ENCODE data around the gene NUCKS1.

Gene NUCKS1

DNA sequence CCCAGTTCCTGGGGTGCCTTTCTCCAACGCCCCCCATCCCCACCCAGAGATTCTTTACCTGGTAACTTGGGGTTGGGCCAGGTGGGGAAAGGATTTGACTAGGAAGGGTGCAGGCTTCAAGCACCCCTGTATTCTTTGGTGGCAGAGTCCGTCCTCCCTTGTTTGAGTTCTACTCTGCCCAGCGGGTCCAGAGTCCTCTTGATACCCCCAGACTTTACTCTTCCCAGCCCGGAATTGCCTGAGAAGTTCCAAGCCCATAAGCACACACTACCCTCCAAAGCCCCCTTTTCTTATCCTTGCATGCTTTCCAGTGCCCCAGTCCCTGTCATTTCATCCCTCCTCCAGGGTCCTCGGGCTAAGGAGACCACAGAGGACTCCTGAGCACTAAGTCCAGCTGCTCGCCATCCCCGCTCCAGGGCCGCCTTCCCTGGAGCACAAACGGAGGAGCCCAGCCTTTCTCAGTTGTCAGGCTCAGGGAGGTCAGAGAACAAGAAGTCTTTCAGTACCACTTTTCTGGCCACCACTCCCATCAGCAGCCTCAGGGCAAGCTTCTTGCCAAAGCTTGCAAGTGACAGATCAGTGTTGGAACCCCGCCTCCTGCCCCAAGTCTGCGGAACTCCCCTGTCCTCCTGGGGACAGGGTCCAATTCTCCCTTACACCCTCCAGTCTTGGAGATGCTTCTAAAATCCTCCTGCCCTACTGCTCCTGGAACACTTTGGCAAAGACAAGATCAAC lies 81.9 kb downstream of the NUCKS1 start:
- DNase-seq = no peak

DNA sequence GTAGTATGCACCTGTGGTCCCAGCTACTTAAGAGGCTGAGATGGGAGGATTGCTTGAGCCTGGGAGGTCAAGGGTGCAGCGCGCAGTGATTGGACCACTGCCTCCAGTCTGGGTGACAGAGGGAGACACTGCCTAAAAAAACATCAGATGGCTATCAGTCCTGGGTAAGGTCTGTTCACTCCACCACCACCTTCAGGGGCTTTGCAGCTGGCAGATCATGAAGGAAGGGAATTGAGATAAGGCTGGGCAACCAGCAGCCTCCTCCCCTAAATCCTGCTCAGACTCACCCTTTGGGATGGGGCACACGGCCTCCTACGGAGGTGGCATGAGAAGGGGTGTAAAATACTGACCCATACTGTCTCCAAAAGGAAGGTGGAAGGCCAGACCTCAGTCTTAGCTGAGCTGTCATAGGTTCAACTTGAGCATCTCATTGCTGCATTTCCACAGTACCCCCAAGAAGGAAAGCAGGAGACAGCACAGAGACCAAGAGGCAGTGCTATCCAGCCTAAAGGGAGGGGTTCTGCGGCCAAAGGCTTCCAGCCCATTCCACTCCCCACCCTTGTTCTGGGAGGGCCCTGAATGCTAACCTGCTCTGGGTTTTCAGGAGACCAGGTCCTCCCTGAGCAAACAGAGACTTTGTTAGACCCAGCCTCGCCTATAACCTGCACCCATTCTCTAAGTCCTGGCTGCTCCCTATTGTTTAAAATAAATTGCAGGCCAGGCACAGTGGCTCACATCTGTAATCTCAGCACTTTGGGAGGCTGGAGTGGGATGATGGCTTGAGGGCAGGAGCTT lies 83.4 kb downstream of the NUCKS1 start:
- DNase-seq = no peak

DNA sequence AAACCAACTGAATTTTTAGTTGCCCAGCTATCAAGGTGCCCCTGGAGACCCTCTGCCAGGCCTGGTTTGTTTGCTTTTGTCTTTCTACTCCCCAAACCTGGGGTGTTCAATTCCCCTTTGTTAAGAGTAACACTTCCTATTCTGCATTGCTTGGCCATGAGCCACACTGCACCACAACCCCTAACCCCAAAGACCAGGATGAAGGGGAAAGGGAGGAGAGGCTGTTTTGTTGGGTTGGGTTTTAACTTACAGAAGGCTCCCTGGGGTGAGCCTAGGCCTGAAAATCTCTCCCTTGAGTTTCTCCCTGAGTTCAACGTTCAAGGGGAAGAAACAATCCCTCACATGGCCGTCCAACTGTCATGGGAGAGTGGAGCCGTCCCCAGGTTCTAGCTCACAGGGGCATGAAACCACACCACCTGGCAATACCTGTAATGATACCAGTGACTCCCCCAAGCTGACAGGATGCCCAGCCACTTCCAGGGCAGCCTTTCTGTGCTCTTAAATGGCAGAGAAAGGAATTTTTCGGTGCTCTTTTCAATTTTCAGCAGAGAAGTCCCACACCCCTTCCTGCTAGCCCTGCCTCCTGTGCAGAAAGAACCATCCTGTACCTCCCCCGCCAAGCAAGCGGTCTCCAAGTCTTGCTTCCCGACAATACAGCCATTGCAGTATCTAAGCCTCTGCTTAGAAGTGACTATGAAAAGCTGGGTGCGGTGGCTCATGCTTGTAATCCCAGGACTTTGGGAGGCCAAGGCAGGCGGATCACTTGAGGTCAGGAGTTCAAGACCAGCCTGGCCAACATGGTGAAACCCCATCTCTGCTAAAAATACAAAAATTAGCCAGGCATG lies 84.6 kb downstream of the NUCKS1 start:
- no peak for DNase-seq

DNA sequence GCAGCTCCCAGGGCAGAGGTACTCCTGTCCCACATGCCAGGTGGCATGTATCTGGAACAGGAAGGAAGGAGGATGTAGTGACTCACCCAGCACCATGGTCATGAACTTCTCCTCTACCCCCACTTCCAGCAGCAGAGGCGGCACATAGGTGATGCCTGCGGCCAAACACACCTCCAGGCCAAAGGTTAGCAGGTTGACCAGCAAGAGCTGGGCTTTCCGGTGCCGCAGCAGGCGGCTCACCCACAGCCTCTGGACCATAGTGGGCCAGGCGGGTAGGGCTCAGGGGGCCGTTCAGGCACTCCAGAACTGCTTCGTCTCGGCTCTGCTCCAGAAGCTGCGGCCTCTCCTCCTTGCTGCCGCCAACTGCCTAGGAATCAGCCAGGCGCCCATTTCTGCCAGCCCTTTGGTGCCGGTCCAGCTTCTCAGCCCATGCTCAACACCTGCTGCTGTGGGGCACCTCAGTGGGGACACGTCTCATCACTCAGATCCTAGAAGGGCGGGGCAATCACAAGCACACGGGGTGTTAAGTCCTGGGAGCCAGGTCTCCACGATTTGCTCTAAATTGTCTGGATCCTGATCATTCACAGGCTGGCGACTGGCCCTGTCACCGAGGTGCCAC lies 85.5 kb downstream of the NUCKS1 start:
- DNase-seq = no peak

DNA sequence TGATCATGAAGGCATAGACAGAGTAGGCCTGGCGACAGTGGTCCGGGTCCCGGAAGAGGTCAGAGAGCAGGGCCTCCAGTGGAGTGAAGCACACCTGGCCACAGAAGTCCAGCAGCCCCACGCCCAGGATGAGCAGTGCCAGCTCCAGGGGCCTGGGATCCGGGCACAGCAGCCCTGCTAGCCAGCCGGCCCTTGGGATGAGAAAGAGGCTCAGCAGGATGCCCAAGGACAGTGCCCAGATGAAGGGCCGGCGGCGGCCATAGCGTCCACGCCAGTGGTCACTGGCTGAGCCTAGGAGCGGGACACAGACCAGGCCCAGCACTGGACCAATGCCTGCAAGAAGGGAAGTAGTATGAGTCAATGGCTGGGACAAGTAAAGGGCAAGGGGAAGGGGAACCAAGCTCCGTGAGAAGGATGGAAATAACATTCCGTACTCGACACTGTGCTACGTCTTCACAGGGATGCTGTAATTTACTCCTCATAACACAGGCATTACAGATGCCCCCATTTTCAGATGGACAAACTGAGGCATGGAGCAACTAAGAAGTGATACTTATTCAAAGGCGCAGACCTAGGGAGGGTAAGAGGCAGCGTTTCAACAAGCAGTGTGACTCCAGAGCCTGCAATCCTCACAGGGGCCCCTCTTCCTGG lies 86.6 kb downstream of the NUCKS1 start:
- no peak for DNase-seq

Data from activated naive CD4-positive, alpha-beta T cell treated with anti-CD3 and anti-CD28 coated beads, Interleukin-2, amount 50 U/mL, for 16 hours (primary cell).